Measurements from ENCODE around the gene RANBP17.
"Not testable (repeated sequence)": the region's sequence is repeated elsewhere in the genome, so short reads cannot be mapped to it uniquely, and the experiment has no call there.

The RANBP17 gene

DNA sequence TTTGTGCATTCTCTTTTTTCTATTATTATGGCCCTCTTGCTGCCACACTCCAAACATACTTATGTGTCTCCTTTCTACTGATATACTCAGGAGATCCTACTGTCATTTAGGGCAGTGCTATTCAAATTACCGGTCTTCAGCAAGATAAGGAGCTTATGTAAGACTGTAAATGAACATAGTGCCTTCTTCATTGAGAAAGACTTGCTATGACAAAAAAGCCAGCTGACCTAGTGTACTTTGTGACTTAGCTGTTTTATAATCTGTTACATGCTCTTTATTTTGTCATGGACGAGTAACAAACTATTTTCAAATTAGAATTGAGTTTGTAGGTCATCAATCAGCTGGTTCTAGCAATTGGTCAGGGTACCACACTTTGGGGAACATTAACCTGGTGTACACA lies 32.8 kb downstream of the RANBP17 start:
- Histone ChIP-seq H3K27me3 (ENCODE audit: control insufficient read depth in 1 of 2, insufficient read depth in 2 of 2, low read length in 2 of 2) (no peaks in the 10 kb centered on the region), H3K4me1 (ENCODE audit: control insufficient read depth, insufficient read depth, low read length) (no peaks in the 10 kb centered on the region)

GRCh38 chr5:170896779-170897178 lies 35.0 kb downstream of the RANBP17 start:
- H3K9ac ChIP-seq (ENCODE audit: low read length in 2 of 2), result no peak overlapping the region
- no peaks in the 10 kb centered on the region for H3K9me3 ChIP-seq (ENCODE audit: control insufficient read depth in 2 of 2, low read length in 2 of 2)
- no peaks in the 10 kb centered on the region for H3K4me1 ChIP-seq (ENCODE audit: control insufficient read depth, insufficient read depth, low read length)
- no peaks in the 10 kb centered on the region for H3K27me3 ChIP-seq (ENCODE audit: control insufficient read depth in 1 of 2, insufficient read depth in 2 of 2, low read length in 2 of 2)
- H3K4me3 ChIP-seq (ENCODE audit: low read length in 2 of 2), result no peak overlapping the region
- H3K27ac ChIP-seq (ENCODE audit: low read length), result no peak overlapping the region
- no peaks in the 10 kb centered on the region for H3K36me3 ChIP-seq (ENCODE audit: control insufficient read depth in 2 of 2, insufficient read depth in 2 of 2, low read length in 2 of 2)

More for the DNA sequence above, 32.8 kb downstream of the RANBP17 start:
- no peaks in the 10 kb centered on the region for H3K9me3 ChIP-seq (ENCODE audit: control insufficient read depth in 2 of 2, low read length in 2 of 2)
- H3K4me3 ChIP-seq (ENCODE audit: low read length in 2 of 2), result no peak overlapping the region
- H3K27ac ChIP-seq (ENCODE audit: low read length), result no peak overlapping the region
- no peak overlapping the region for H3K9ac ChIP-seq (ENCODE audit: low read length in 2 of 2)
- H3K36me3 ChIP-seq (ENCODE audit: control insufficient read depth in 2 of 2, insufficient read depth in 2 of 2, low read length in 2 of 2), result no peaks in the 10 kb centered on the region

GRCh38 chr5:170903075-170903474 lies 41.3 kb downstream of the RANBP17 start:
- Histone ChIP-seq H3K27ac (ENCODE audit: low read length) (no peak overlapping the region), H3K27me3 (ENCODE audit: control insufficient read depth in 1 of 2, insufficient read depth in 2 of 2, low read length in 2 of 2) (no peaks in the 10 kb centered on the region), H3K9me3 (ENCODE audit: control insufficient read depth in 2 of 2, low read length in 2 of 2) (no peaks in the 10 kb centered on the region), H3K4me3 (ENCODE audit: low read length in 2 of 2) (no peak overlapping the region), H3K36me3 (ENCODE audit: control insufficient read depth in 2 of 2, insufficient read depth in 2 of 2, low read length in 2 of 2) (no peaks in the 10 kb centered on the region), H3K4me1 (ENCODE audit: control insufficient read depth, insufficient read depth, low read length) (no peaks in the 10 kb centered on the region), H3K9ac (ENCODE audit: low read length in 2 of 2) (no peak overlapping the region)

GRCh38 chr5:170907758-170908157 lies 45.9 kb downstream of the RANBP17 start:
- H3K36me3 ChIP-seq (ENCODE audit: control insufficient read depth in 2 of 2, insufficient read depth in 2 of 2, low read length in 2 of 2), result no peaks in the 10 kb centered on the region
- H3K4me3 ChIP-seq (ENCODE audit: low read length in 2 of 2), result no peak overlapping the region
- H3K9ac ChIP-seq (ENCODE audit: low read length in 2 of 2), result no peak overlapping the region
- no peaks in the 10 kb centered on the region for H3K27me3 ChIP-seq (ENCODE audit: control insufficient read depth in 1 of 2, insufficient read depth in 2 of 2, low read length in 2 of 2)
- no peaks in the 10 kb centered on the region for H3K4me1 ChIP-seq (ENCODE audit: control insufficient read depth, insufficient read depth, low read length)
- H3K27ac ChIP-seq (ENCODE audit: low read length), result no peak overlapping the region
- no peaks in the 10 kb centered on the region for H3K9me3 ChIP-seq (ENCODE audit: control insufficient read depth in 2 of 2, low read length in 2 of 2)

DNA sequence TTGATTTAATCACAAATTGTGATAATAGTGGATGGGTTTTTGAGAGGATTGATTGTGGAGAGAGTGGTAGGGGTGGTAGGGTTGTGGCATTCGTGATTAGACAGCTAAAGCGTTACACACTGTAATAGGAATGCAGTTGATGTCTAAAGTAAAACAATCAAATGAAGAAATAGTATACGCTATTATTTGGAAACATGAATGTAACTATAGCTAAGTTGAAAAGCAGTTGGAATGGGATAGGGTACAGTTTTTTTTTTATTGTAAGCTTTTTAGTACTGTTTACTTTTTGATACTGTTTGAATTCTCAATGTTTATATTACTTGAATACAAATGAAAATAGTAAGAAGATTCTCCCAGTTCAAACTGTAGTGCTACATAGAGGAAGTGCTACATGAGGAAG lies 51.8 kb downstream of the RANBP17 start:
- no peak overlapping the region for H3K4me3 ChIP-seq (ENCODE audit: low read length in 2 of 2)
- H3K27ac ChIP-seq (ENCODE audit: low read length), result no peak overlapping the region
- no peak overlapping the region for H3K9ac ChIP-seq (ENCODE audit: low read length in 2 of 2)
- H3K9me3 ChIP-seq (ENCODE audit: control insufficient read depth in 2 of 2, low read length in 2 of 2), result no peaks in the 10 kb centered on the region
- H3K27me3 ChIP-seq (ENCODE audit: control insufficient read depth in 1 of 2, insufficient read depth in 2 of 2, low read length in 2 of 2), result no peaks in the 10 kb centered on the region
- H3K36me3 ChIP-seq (ENCODE audit: control insufficient read depth in 2 of 2, insufficient read depth in 2 of 2, low read length in 2 of 2), result no peaks in the 10 kb centered on the region
- no peaks in the 10 kb centered on the region for H3K4me1 ChIP-seq (ENCODE audit: control insufficient read depth, insufficient read depth, low read length)

DNA sequence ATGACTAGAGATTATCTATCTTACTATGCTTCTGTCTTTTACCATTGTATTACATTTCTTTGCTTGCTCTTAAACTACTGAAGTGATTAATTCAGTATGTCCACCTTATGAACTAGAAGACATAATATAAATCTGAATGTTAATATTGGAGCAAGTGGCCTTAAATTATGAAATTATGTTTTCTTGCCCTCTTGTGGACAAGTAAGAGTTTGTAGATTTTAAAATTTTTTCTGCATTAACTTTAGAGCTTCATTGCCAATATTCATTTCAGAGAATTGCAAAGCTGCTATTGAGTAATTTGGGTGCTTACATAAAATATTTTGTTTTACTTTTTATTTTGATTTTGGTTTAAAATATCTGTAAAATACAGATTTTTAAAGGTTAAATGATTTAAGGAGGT lies 55.3 kb downstream of the RANBP17 start:
- no peaks in the 10 kb centered on the region for H3K4me1 ChIP-seq (ENCODE audit: control insufficient read depth, insufficient read depth, low read length)
- no peak overlapping the region for H3K9ac ChIP-seq (ENCODE audit: low read length in 2 of 2)
- H3K36me3 ChIP-seq (ENCODE audit: control insufficient read depth in 2 of 2, insufficient read depth in 2 of 2, low read length in 2 of 2), result no peaks in the 10 kb centered on the region
- no peaks in the 10 kb centered on the region for H3K9me3 ChIP-seq (ENCODE audit: control insufficient read depth in 2 of 2, low read length in 2 of 2)
- H3K27ac ChIP-seq (ENCODE audit: low read length), result no peak overlapping the region
- H3K4me3 ChIP-seq (ENCODE audit: low read length in 2 of 2), result no peak overlapping the region
- no peaks in the 10 kb centered on the region for H3K27me3 ChIP-seq (ENCODE audit: control insufficient read depth in 1 of 2, insufficient read depth in 2 of 2, low read length in 2 of 2)

DNA sequence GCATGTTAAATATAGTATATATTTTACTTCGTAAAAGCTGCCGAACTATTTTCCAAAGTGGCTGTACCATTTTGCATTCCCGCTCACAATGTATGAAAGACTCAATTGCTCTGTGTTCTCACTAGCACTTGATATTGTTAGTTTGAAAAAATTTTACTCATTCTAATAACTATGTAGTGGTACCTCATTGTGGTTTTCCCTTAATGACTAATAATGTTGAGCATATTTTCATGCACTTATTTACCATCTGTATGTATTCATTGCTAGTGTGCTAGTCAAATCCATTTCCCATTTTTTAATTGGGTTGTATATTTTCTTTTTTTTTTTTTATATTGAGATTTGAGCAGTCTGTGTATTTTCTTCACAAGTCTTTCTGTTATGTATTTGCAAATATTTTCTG lies 58.4 kb downstream of the RANBP17 start:
- H3K4me3 ChIP-seq (ENCODE audit: low read length in 2 of 2), result no peak overlapping the region
- no peak overlapping the region for H3K9ac ChIP-seq (ENCODE audit: low read length in 2 of 2)
- no peaks in the 10 kb centered on the region for H3K4me1 ChIP-seq (ENCODE audit: control insufficient read depth, insufficient read depth, low read length)
- no peaks in the 10 kb centered on the region for H3K27me3 ChIP-seq (ENCODE audit: control insufficient read depth in 1 of 2, insufficient read depth in 2 of 2, low read length in 2 of 2)
- no peak overlapping the region for H3K27ac ChIP-seq (ENCODE audit: low read length)
- H3K9me3 ChIP-seq (ENCODE audit: control insufficient read depth in 2 of 2, low read length in 2 of 2), result no peaks in the 10 kb centered on the region
- no peaks in the 10 kb centered on the region for H3K36me3 ChIP-seq (ENCODE audit: control insufficient read depth in 2 of 2, insufficient read depth in 2 of 2, low read length in 2 of 2)

- H3K9ac ChIP-seq (ENCODE audit: low read length in 2 of 2); H3K27ac ChIP-seq (ENCODE audit: low read length); H3K4me3 ChIP-seq (ENCODE audit: low read length in 2 of 2); H3K4me1 ChIP-seq (ENCODE audit: control insufficient read depth, insufficient read depth, low read length); H3K9me3 ChIP-seq (ENCODE audit: control insufficient read depth in 2 of 2, low read length in 2 of 2); H3K36me3 ChIP-seq (ENCODE audit: control insufficient read depth in 2 of 2, insufficient read depth in 2 of 2, low read length in 2 of 2); H3K27me3 ChIP-seq (ENCODE audit: control insufficient read depth in 1 of 2, insufficient read depth in 2 of 2, low read length in 2 of 2): not testable (repeated sequence)
Measured at GRCh38 chr5:170922331-170922730, 60.5 kb downstream of the RANBP17 start.

- Histone ChIP-seq H3K9ac (ENCODE audit: low read length in 2 of 2) (no peak overlapping the region), H3K4me3 (ENCODE audit: low read length in 2 of 2) (no peak overlapping the region), H3K9me3 (ENCODE audit: control insufficient read depth in 2 of 2, low read length in 2 of 2) (no peaks in the 10 kb centered on the region), H3K36me3 (ENCODE audit: control insufficient read depth in 2 of 2, insufficient read depth in 2 of 2, low read length in 2 of 2) (no peaks in the 10 kb centered on the region), H3K4me1 (ENCODE audit: control insufficient read depth, insufficient read depth, low read length) (no peaks in the 10 kb centered on the region), H3K27ac (ENCODE audit: low read length) (no peak overlapping the region), H3K27me3 (ENCODE audit: control insufficient read depth in 1 of 2, insufficient read depth in 2 of 2, low read length in 2 of 2) (no peaks in the 10 kb centered on the region)
Measured at GRCh38 chr5:170923910-170924620, 62.2 kb downstream of the RANBP17 start.

DNA sequence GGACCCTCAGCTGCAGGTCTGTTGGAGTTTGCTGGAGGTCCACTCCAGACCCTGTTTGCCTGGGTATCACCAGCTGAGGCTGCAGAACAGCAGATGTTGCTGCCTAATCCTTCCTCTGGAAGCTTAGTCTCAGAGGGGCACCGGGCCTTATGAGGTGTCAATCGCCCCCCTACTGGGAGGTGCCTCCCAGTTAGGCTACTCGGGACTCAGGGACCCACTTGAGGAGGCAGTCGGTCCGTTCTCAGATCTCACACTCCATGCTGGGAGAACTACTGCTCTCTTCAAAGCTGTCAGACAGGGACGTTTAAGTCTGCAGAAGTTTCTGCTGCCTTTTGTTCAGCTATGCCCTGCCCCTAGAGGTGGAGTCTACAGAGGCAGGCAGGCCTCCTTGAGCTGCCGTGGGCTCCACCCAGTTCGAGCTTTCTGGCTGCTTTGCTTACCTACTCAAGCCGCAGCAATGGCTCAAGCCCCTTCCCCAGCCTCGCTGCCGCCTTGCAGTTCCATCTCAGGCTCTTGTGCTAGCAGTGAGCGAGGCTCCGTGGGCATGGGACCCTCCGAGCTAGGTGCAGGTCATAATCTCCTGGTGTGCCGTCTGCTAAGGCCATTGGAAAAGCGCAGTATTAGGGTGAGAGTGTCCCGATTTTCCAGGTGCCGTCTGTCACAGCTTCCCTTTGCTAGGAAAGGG lies 73.9 kb downstream of the RANBP17 start:
- H3K9me3 ChIP-seq (ENCODE audit: control insufficient read depth in 2 of 2, low read length in 2 of 2); H3K9ac ChIP-seq (ENCODE audit: low read length in 2 of 2); H3K27ac ChIP-seq (ENCODE audit: low read length); H3K4me3 ChIP-seq (ENCODE audit: low read length in 2 of 2); H3K4me1 ChIP-seq (ENCODE audit: control insufficient read depth, insufficient read depth, low read length); H3K36me3 ChIP-seq (ENCODE audit: control insufficient read depth in 2 of 2, insufficient read depth in 2 of 2, low read length in 2 of 2); H3K27me3 ChIP-seq (ENCODE audit: control insufficient read depth in 1 of 2, insufficient read depth in 2 of 2, low read length in 2 of 2): not testable (repeated sequence)

DNA sequence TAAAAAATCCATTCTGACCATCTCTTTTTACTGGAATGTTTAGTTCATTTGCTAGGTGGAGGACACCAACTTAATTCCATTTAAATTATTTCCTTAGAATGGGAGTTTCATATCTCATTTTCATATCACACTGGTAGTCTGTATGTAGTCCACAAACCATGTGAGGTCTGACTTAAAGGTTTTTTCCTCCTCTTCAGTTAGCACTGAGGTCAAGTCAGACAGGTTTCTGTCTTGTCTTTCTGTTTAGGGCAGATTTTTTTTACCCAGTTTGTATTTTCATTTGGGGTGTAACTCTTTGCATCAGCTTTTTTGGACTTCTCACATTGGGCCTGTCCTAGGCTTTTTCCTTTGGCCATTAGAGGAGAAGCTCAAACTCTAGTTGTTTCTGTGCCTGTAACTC lies 75.3 kb downstream of the RANBP17 start:
- H3K36me3 ChIP-seq (ENCODE audit: control insufficient read depth in 2 of 2, insufficient read depth in 2 of 2, low read length in 2 of 2), result no peaks in the 10 kb centered on the region
- H3K9me3 ChIP-seq (ENCODE audit: control insufficient read depth in 2 of 2, low read length in 2 of 2), result no peaks in the 10 kb centered on the region
- no peaks in the 10 kb centered on the region for H3K4me1 ChIP-seq (ENCODE audit: control insufficient read depth, insufficient read depth, low read length)
- no peaks in the 10 kb centered on the region for H3K27me3 ChIP-seq (ENCODE audit: control insufficient read depth in 1 of 2, insufficient read depth in 2 of 2, low read length in 2 of 2)
- H3K27ac ChIP-seq (ENCODE audit: low read length), result no peak overlapping the region
- H3K4me3 ChIP-seq (ENCODE audit: low read length in 2 of 2), result no peak overlapping the region
- H3K9ac ChIP-seq (ENCODE audit: low read length in 2 of 2), result no peak overlapping the region
